Smooth muscle cell of the brain vasculature (primary cell): Measurements from ENCODE around the gene ZSCAN5A.
"Not testable (repeated sequence)": the region's sequence is repeated elsewhere in the genome, so short reads cannot be mapped to it uniquely, and the experiment has no call there.

ENCODE experiments used
- DNase-seq: peaks from one replicate; pipeline ENCODE4 v3.0.0-alpha.2; 2012; ENCODE audit warnings: low read depth, low spot score

Gene ZSCAN5A

GRCh38 chr19:56207581-56207980 lies 107.1 kb downstream of the ZSCAN5A start:
- not testable (repeated sequence) for DNase-seq

GRCh38 chr19:56201973-56202372 lies 112.7 kb downstream of the ZSCAN5A start, which contains the start of gene ZSCAN5C:
TSS of gene ZSCAN5C (plus strand) at chr19:56202273. CDS start at chr19:56205914, 3,641 bp downstream.
- DNase-seq = no peak

GRCh38 chr19:56199687-56200086 lies 115.0 kb downstream of the ZSCAN5A start:
- DNase-seq = no peak

GRCh38 chr19:56197646-56198045 lies 117.0 kb downstream of the ZSCAN5A start, which contains the start of gene ZSCAN5B:
TSS of gene ZSCAN5B (minus strand) at chr19:56197783. CDS start at chr19:56193052, 4,731 bp downstream.
- DNase-seq = not testable (repeated sequence)

- DNase-seq = no peak
Observed at GRCh38 chr19:56193981-56194640, 120.5 kb downstream of the ZSCAN5A start.

GRCh38 chr19:56191711-56192110 lies 122.9 kb downstream of the ZSCAN5A start:
- no peak for DNase-seq

GRCh38 chr19:56191115-56191514 lies 123.5 kb downstream of the ZSCAN5A start:
- DNase-seq = no peak

GRCh38 chr19:56189785-56190184 lies 124.9 kb downstream of the ZSCAN5A start:
- DNase-seq = no peak

GRCh38 chr19:56177564-56178243 lies 136.9 kb downstream of the ZSCAN5A start:
- DNase-seq = no peak

GRCh38 chr19:56176881-56177280 lies 137.8 kb downstream of the ZSCAN5A start:
- DNase-seq = no peak

- DNase-seq = not testable (repeated sequence)
Observed at GRCh38 chr19:56176310-56176709, 138.3 kb downstream of the ZSCAN5A start.

- not testable (repeated sequence) for DNase-seq
Observed at GRCh38 chr19:56175861-56176307, 138.8 kb downstream of the ZSCAN5A start, which contains the start of gene GALP. TSS of gene GALP (plus strand) at chr19:56176008. CDS start at chr19:56177109, 1,101 bp downstream.

- no peak for DNase-seq
Observed at GRCh38 chr19:56174550-56174949, 140.1 kb downstream of the ZSCAN5A start.

- DNase-seq = no peak
Observed at GRCh38 chr19:56174086-56174485, 140.6 kb downstream of the ZSCAN5A start.
